Motor neuron (in vitro differentiated cells): ENCODE data around the gene DNASE1L1. TPM values are rescaled to one million over a fixed set of nuclear protein-coding genes. Genes with fewer than 3 reads are reported as not detected.
"Not testable (repeated sequence)": the region's sequence is repeated elsewhere in the genome, so short reads cannot be mapped to it uniquely, and the experiment has no call there.

Experiments
- ATAC-seq, 8 experiments: fragments of 200-7000 bp; cut with Tn5 transposase; replicated peaks in 6 of 8; 2 replicates each; pipeline ENCODE4 v1.8.0; 2021; ENCODE audit warnings: mild to moderate bottlenecking in 8 of 8, moderate library complexity in 8 of 8
- H3K27ac ChIP-seq, 2 donors: fragments of 250-450 bp; sonication (Bioruptor Pico); 2 replicates each; pipeline ENCODE4 v1.9.0; 2021; ENCODE audit warnings: antibody characterized with exemption in 2 of 2, mild to moderate bottlenecking in 2 of 2, moderate library complexity in 1 of 2
- H3K4me1 ChIP-seq, 2 donors: fragments of 250-450 bp; sonication (Bioruptor Pico); replicated peaks in 1 of 2; 2 replicates each; pipeline ENCODE4 v1.6.1; 2021; ENCODE audit warnings: antibody characterized with exemption in 2 of 2, mild to moderate bottlenecking in 2 of 2, moderate library complexity in 1 of 2
- H3K4me3 ChIP-seq, 5 donors: fragments of 250-450 bp; sonication (Bioruptor Pico); 2 replicates each; pipeline ENCODE4 v1.9.0; 2021; ENCODE audit warnings: antibody characterized with exemption in 5 of 5, mild to moderate bottlenecking in 5 of 5, moderate library complexity in 4 of 5
- WGBS, 10 experiments: fragments of 450-650 bp; shearing (Covaris generic); methylation state at CpG; one replicate each; pipeline ENCODE4 v1.0.0; 2022; 5-methylcytosine and 5-hydroxymethylcytosine counted together
- in situ Hi-C, 9 experiments: fragments of 400-800 bp; cut with MboI; loops; one replicate each; pipeline ENCODE4 v1.15.0; 2021; ENCODE audit warnings: low sequenced_read_pairs in 9 of 9, low pct_unique_long_range_greater_than_20kb in 2 of 9; ENCODE audit not compliant: unreplicated experiment in 9 of 9
- total RNA-seq, 8 experiments: library from RNA; unstranded; fragments of 300-600 nt; gene quantifications; 2 replicates each; pipeline versions ENCODE4 v1.2.3 to v1.2.4, GENCODE V29; 2022

DNASE1L1 gene
- total RNA-seq, 8 experiments from 2014 or later, result 7.4 to 29.2 (median 10.9) TPM

DNA sequence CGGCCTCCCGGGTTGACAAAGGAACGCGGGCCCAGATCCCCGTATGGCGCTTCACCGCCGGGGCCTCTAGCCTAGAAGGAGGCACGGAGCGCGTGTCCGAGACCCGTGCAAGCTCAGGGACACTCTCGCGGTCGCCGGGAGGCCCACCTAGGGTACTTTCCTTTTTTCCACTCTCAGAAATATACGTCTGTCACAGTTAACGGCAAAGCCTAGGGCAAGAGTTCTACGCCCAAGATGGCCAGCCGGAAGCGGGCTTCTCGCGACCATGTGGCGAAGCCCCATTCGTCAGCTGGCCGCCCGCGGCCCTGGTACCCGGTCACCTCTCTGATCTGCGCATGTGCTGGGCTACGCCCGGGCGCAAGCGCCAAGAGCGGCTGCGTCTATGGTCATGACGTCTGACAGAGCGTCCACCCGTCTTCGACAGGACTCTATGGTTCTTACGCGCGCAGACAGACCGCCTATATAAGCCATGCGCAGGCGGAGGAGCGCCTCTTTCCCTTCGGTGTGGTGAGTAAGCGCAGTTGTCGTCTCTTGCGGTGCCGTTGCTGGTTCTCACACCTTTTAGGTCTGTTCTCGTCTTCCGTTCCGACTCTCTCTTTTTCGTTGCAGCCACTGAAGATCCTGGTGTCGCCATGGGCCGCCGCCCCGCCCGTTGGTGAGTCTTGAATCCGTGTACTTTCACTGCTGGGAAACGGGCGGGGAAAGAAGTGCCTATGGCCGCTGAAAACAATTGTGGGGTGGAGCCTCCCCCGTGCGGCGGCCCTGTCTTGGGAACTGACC is 11.0 kb downstream of the DNASE1L1 start, which contains the start of gene RPL10:
TSS of gene RPL10 (plus strand) at position 490 of the 780 bp plus-strand sequence. CDS start at position 633, 143 bp downstream.
- in situ Hi-C loops, result no loop called here
- peaks cover 14 to 18% of the 10 kb centered on the region in 2 donors for H3K4me1 ChIP-seq
- ATAC-seq, result peak; percentile 38 to 88 (median 81)
- peak within 1 kb of the TSS; percentile 58 to 86 (median 76) for H3K4me3 ChIP-seq
- 0 to 43% (median 0%) methylated on average over 1 to 11 of the region's 69 CpGs; no CpG with 5 or more reads in 7 of the 10 experiments for WGBS, 10 experiments
- H3K27ac ChIP-seq, result peak within 1 kb of the TSS; percentile 99

DNA sequence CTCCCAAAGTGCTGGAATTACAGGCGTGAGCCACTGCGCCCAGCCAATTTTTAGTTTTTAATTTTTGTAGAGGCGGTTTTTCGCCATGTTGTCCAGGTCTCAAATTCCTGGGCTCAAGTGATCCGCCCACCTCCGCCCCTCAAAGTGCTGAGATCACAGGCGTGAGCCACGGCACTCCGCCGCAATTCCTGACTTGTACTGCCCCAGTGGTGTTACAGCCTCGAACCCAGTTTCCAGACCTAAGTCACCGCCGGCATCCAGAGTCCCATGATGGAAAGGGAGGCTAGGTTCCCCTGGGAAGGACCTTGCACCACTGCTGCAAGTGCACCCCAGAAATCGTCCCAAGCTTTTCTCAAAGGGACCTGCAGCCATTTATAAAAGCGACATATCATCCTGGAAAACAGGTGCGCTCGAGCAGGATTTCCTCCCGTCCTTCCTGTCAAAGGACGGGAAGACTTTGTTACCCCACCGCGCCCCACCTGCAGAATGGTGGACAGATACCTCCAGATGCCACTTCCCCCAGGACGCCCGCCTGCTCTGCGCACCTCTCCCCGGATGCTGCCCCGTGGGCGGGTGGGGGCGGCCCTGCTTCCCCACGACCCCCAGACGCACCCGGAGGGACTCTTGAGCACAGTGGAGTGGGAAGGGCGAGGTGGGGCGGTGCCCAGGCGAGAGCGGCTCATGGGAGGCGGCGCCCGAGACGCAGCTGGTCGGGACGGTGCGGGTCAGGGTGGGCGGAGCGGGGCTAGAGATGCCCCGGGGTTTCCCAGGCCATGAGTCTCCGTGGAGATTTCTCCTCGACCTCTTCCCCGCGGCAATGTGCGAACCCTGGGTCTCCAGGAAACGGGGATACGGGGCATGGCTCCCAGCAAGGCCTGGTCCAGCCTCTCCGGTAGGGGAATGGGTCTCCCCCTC is 11.8 kb downstream of the DNASE1L1 start:
- H3K4me3 ChIP-seq, result peak overlapping the region; percentile 58 to 86 (median 76)
- peak overlapping the region; percentile 99 for H3K27ac ChIP-seq
- 0 to 100% (median 47%) methylated on average over 1 to 8 of the region's 53 CpGs; no CpG with 5 or more reads in 7 of the 10 experiments for WGBS, 10 experiments
- ATAC-seq, result peak; percentile 40 to 80 (median 71)
- H3K4me1 ChIP-seq, result peaks cover 14 to 18% of the 10 kb centered on the region in 2 donors
- in situ Hi-C loops, result no loop called here

DNA sequence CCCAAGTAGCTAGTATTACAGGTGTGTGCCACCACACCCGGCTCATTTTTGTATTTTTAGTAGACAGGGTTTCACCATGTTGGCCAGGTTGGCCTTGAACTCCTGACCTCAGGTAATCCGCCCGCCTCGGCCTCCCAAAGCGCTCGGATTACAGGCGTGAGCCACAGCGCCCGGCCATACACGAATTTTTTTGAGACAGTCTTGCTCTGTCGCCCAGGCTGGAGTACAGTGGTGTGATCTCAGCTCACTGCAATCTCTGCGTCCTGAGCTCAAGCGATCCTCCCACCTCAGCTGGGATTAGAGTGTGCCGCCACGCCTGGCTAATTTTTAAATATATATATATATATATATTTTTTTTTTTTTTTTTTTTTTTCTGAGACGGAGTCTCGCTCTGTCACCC is 12.7 kb downstream of the DNASE1L1 start:
- peak overlapping the region in 3 of 5 donors; percentile 76 to 86 (median 84) for H3K4me3 ChIP-seq
- in situ Hi-C loops, ATAC-seq: not testable (repeated sequence)

DNA sequence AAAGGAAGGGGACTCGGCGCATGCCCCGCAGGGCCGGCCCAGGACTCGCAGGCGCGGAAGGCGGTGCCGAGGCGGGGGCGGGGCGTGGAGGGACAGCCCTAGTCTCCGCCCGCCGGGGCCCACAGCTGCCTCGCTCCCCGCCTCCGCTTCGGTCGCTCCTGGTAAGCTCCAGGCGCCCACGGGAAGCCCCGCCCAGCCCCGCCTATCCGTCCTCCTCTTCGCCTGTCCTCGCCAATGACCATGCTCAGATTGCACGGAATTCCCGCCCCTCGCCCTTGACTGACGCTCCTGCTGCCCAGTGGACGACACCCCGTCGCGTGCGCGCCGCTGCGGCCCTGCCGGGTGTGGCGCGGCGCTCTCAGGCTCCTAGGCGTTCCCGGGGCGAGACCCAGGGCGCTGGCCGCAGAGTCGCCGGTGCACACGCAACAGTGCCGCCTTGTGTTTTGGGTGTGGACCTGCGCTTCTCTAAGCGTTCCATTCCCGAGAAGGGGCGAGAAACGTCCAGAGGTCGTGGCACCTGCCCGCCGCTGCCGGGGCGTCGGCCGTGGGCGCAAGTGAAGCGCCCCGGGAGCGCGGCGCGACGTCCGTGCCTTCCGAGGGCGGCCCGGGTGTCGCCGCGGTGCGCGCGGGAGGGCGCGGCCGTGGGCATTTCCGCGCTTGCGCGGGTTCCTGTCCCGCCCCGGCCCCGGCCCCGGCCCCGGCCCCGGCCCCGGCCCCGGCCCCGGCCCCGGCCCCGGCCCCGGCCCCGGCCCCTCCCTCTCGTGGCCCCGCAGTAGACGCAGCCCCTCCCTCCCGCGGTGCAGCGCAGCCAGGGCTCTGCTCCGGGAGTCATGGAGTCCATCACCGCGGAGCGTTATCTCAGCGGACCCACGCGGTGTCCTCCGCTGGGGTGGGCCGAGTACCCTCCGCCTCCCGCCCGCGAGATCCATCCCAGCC is 19.0 kb downstream of the DNASE1L1 start:
- ATAC-seq, result peak; percentile 77 to 85 (median 82)
- WGBS, 10 experiments, result no CpG with 5 or more reads among the region's 121 CpGs
- H3K4me3 ChIP-seq, result peak overlapping the region in 3 of 5 donors; percentile 25 to 65 (median 46)
- H3K4me1 ChIP-seq, in situ Hi-C loops: not testable (repeated sequence)
- H3K27ac ChIP-seq, result peak overlapping the region in 1 of 2 donors; percentile 97

More for the DNA sequence above, 12.7 kb downstream of the DNASE1L1 start:
- Histone ChIP-seq H3K4me1 (peaks cover 14 to 18% of the 10 kb centered on the region in 2 donors), H3K27ac (peak overlapping the region in 1 of 2 donors; percentile 99)
- 61 to 100% (median 75%) methylated on average over 2 to 14 of the region's 17 CpGs; no CpG with 5 or more reads in 7 of the 10 experiments for WGBS, 10 experiments

DNA sequence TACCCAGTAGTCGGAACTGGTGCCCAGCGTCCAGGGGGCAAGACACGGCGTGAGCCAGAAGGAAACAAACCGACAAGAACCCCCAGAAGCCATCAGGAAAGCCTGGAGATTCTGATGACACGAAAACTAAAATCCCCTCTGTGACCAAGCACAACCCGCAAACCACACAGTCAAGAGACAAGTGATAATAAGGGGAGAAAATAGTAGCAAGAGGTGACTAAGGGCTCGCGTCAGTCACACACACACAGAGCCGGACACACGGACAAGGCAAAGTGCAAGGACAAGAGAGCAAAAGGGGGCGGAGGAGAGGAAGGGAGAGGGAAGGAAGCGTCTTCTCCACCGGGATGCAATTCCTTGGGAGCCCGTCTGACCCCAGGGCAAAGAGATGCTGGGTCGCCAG is 20.4 kb downstream of the DNASE1L1 start:
- H3K4me1 ChIP-seq, in situ Hi-C loops, H3K4me3 ChIP-seq, H3K27ac ChIP-seq, ATAC-seq: not testable (repeated sequence)
- WGBS, 10 experiments, result no CpG with 5 or more reads among the region's 16 CpGs

DNA sequence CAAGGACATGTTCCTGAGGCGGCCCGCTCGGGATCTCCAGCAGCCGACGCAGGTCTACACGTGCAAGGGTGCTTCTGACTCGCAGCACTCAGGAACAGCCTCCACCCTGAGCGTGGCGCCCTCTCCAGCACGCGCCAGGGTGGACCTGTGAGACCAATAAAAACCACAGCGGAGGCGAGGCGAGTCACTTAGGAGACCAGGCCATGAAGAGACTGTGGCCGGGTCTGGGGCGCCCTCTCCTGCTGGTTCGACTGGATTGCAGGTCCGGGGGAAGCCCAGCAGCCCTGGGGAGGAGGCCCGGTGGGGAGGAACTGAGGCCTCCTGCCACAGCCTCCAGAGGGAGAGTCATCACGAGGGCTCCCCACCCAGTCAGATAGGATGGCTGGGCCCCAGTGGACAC is 21.0 kb downstream of the DNASE1L1 start:
- WGBS, 10 experiments, result no CpG with 5 or more reads among the region's 20 CpGs
- H3K27ac ChIP-seq, H3K4me1 ChIP-seq, in situ Hi-C loops, H3K4me3 ChIP-seq: not testable (repeated sequence)
- ATAC-seq, result peak; percentile 1 to 33 (median 16)

DNA sequence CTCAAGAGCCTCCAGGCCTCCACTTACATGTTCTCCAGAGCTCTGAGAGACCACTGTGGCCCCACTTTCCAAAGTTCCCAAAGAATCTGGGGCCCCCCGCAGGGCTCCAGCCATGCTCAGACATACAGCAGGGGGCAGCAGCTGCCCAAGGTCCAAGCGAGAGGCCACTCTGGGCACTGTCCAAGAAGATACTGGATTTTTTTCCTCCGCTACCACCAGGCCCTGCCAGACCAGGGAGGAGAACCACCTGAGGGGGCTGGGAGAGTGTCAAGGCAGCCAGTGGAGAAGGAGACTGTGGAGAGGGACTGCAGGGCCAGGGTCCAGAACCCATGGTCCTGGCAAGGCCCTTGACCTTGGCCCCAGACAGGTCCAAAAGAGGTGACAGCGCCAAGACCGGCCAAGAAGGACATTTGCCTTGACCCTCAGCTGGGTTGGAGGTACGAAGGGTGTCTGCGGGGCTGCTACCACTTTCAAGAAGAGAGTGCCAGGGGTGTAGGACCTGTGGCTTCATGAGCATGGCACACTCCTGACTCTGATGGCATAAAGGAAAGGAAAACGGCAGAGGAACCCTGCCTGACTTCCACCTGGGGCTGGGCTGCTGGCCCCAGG is 24.7 kb downstream of the DNASE1L1 start:
- 74% methylated on average over 3 of the region's 8 CpGs; no CpG with 5 or more reads in 9 of the 10 experiments for WGBS, 10 experiments
- H3K27ac ChIP-seq, result no peak overlapping the region
- no peak overlapping the region for H3K4me3 ChIP-seq
- peaks cover 5 to 12% of the 10 kb centered on the region in 2 donors for H3K4me1 ChIP-seq
- in situ Hi-C loops, result no loop called here
- ATAC-seq, result peak in 1 of 8 experiments; percentile 3

DNA sequence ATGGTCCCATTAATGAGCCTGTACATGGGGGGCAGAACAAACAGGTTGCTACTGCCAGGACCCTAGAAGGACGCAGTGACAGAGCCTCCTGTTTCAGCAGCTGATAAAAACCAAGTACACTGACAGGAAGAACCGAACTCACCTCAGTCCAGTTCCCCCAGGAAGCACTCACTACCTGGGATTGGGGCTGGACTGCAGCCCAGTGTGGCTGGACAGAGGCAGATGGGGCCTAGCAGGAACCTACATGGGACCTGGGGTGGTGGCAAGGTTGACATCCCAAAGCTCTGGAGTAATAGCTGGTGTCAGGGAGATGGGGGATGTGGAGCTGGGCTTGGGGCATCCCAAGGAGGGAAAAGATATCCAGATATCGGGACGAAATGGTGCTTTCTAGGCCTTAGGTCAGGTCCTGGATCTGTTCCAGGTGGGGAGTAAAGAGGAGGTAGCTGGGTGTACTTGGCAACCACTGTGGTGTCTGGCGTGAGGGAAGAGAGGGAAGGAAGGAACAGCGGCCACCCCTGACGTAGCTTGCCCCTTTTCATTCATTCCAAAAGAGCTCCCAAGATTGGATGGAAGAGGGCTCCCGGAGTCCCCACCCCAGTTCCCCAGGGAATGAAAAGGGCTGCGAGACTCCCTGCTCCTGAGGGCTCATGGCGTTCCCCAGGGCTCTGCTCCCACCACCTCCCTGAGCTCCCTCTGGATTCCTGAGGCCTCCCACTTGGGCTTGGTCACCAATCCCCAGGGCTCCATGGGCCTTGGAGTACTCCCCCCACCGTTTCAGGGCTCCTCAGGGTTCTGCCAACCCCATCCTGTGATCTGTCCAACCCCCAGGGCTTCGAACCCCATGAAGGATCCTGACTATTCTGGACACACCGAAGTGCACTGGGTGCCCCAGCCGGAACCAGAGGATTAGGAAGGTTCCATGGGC is 25.4 kb downstream of the DNASE1L1 start:
- WGBS, 10 experiments, result 67 to 100% (median 87%) methylated on average over 1 to 6 of the region's 14 CpGs; no CpG with 5 or more reads in 7 of the 10 experiments
- in situ Hi-C loops, result no loop called here

DNA sequence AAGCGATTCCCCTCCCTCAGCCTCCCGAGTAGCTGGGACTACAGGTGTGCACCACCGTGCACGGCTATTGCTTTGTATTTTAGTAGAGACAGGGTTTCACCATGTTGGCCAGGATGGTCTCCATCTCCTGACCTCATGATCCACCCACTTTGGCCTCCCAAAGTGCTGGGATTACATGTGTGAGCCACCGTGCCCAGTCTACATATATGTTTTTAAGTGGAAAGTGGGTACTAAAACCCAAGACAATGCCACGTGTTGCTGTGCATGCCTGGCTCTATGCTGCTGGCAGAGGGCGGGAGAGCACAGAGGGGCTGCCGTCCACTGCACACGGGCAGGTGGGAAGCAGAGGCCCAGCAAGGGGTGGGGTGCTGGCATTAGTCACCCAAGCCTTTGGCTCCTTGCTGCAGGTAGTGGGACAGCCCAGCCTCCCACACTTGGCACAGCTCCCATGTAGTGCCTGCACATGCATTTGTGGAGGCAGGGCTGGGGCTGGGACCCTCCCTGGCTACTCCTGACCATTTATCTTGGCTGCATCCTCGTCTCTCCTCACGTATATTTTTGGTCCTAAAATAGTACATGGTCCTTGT is 26.5 kb downstream of the DNASE1L1 start:
- in situ Hi-C loops, result no loop called here
- Histone ChIP-seq H3K27ac (no peak overlapping the region), H3K4me1 (peaks cover 9 to 17% of the 10 kb centered on the region in 2 donors), H3K4me3 (no peak overlapping the region)
- ATAC-seq, result no peak
- 60% methylated on average over 1 of the region's 11 CpGs; no CpG with 5 or more reads in 9 of the 10 experiments for WGBS, 10 experiments

More for the DNA sequence above, 25.4 kb downstream of the DNASE1L1 start:
- H3K4me1 ChIP-seq, result peaks cover 5 to 12% of the 10 kb centered on the region in 2 donors
- ATAC-seq, result no peak
- no peak overlapping the region for H3K27ac ChIP-seq
- H3K4me3 ChIP-seq, result no peak overlapping the region

DNA sequence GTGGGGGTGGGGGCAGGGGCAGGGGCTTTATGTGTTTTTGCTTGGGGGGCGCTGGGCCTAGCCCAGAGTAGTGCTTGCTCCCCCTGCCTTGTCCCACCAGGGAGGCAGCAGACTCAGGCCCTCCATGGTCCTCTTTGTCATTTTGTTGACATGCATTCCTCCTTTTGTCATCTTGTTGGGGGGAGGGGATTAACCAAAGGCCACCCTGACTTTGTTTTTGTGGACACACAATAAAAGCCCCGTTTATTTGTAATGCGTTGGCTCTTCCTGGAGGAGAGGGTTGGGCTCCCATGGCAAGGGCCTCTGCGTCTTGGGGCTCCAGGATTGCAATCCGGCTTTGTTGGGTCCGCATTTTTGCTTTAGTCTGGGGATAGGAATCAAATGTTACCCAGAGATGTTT is 27.8 kb downstream of the DNASE1L1 start:
- 22% methylated on average over 5 of the region's 6 CpGs; no CpG with 5 or more reads in 9 of the 10 experiments for WGBS, 10 experiments
- in situ Hi-C loops, result no loop called here
- peak overlapping the region; percentile 58 to 97 for H3K27ac ChIP-seq
- ATAC-seq, result no peak
- H3K4me3 ChIP-seq, result peak overlapping the region; percentile 42 to 94 (median 82)
- peaks cover 13 to 19% of the 10 kb centered on the region in 2 donors for H3K4me1 ChIP-seq

DNA sequence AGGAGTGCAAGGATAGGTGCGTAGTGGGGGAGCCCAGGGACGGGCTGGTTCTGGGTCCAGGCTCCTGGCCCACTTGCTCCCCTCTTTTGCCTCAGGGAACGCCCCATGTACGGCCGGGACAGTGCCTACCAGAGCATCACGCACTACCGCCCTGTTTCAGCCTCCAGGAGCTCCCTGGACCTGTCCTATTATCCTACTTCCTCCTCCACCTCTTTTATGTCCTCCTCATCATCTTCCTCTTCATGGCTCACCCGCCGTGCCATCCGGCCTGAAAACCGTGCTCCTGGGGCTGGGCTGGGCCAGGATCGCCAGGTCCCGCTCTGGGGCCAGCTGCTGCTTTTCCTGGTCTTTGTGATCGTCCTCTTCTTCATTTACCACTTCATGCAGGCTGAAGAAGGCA is 28.3 kb downstream of the DNASE1L1 start:
- Histone ChIP-seq H3K27ac (peak overlapping the region; percentile 58 to 97), H3K4me3 (peak overlapping the region; percentile 42 to 94 (median 82)), H3K4me1 (peaks cover 13 to 19% of the 10 kb centered on the region in 2 donors)
- no peak for ATAC-seq
- in situ Hi-C loops, result no loop called here
- WGBS, 10 experiments, result 40% methylated on average over 1 of the region's 14 CpGs; no CpG with 5 or more reads in 9 of the 10 experiments
